K562 (cell line): ENCODE data around the gene KCNA2.

ENCODE experiments used
- CBX2 ChIP-seq: fragments of 200-600 bp; sonication (generic); IDR thresholded peaks from one replicate; pipeline ENCODE4 v1.6.1; 2012; ENCODE audit warnings: mild to moderate bottlenecking, low read length, inconsistent platforms; ENCODE audit not compliant: insufficient read depth, poor library complexity, severe bottlenecking
- CREB1 ChIP-seq, 2 experiments: sonication (generic) in 1 of 2; formaldehyde crosslinking in 1 of 2; IDR thresholded peaks; 2 replicates each; pipeline versions ENCODE4 v1.6.1 to v1.8.0; 2012 to 2022; ENCODE audit warnings: inconsistent platforms in 1 of 2, mild to moderate bottlenecking in 1 of 2, missing genetic modification reagents in 1 of 2, moderate library complexity in 1 of 2
- EP300 ChIP-seq: IDR thresholded peaks from 2 replicates; pipeline ENCODE4 v1.6.1; 2012; ENCODE audit warnings: low read length, improper control_type of control experiment
- EZH2 ChIP-seq: IDR thresholded peaks from 2 replicates; pipeline ENCODE4 v1.6.1; 2012; ENCODE audit warnings: low read depth, mild to moderate bottlenecking, inconsistent platforms, low read length, borderline replicate concordance
- FOXM1 ChIP-seq, 2 experiments: fragments of 450-650 bp in 1 of 2; sonication (generic) in 1 of 2; formaldehyde crosslinking in 1 of 2; IDR thresholded peaks; 2 replicates each; pipeline versions ENCODE4 v1.6.1 to v1.9.0; 2017 to 2022; ENCODE audit warnings: low read depth in 2 of 2, mild to moderate bottlenecking in 2 of 2, missing genetic modification reagents in 1 of 2, moderate library complexity in 1 of 2
- GATA2 ChIP-seq: sonication (generic); formaldehyde crosslinking; IDR thresholded peaks from 2 replicates; pipeline ENCODE4 v1.4.0; 2020; ENCODE audit warnings: mild to moderate bottlenecking, missing genetic modification reagents
- IRF2 ChIP-seq: sonication (generic); formaldehyde crosslinking; IDR thresholded peaks from 2 replicates; pipeline ENCODE4 v1.8.1; 2022; ENCODE audit warnings: mild to moderate bottlenecking, missing genetic modification reagents
- JUND ChIP-seq, 2 experiments: IDR thresholded peaks; 2 replicates in 1 of 2; 3 replicates in 1 of 2; pipeline ENCODE4 v1.6.1; 2011; ENCODE audit warnings: borderline replicate concordance in 2 of 2, low read depth in 2 of 2, low read length in 2 of 2, improper control_type of control experiment in 1 of 2, missing biosample characterization in 1 of 2, missing genetic modification characterization in 1 of 2, missing genetic modification reagents in 1 of 2
- POLR2A ChIP-seq: fragments of 450-650 bp; conservative IDR thresholded peaks from 2 replicates; pipeline ENCODE4 v1.6.1; 2016
- TF ChIP-seq, protein P1 (sequence below), 3 experiments: IDR thresholded peaks in 2 of 3; conservative IDR thresholded peaks in 1 of 3; 2 replicates each; pipeline ENCODE4 v1.5.1; 2011 to 2012; ENCODE audit warnings: low read length in 3 of 3, mild to moderate bottlenecking in 3 of 3, control low read depth in 2 of 3, improper control_type of control experiment in 1 of 3, inconsistent platforms in 1 of 3, low read depth in 1 of 3, mixed read lengths in 1 of 3, moderate library complexity in 1 of 3; ENCODE audit not compliant: insufficient read depth in 2 of 3
- TF ChIP-seq, protein P2 (sequence below): fragments of 450-650 bp; IDR thresholded peaks from 2 replicates; pipeline ENCODE4 v1.6.1; 2014; ENCODE audit warnings: low read depth, mild to moderate bottlenecking, moderate library complexity, borderline replicate concordance
- TF ChIP-seq, protein P3 (sequence below): fragments of 450-650 bp; formaldehyde crosslinking; IDR thresholded peaks from 2 replicates; pipeline ENCODE4 v1.4.0; 2022; ENCODE audit warnings: mild to moderate bottlenecking, moderate library complexity
- TF ChIP-seq, protein P4 (sequence below): sonication (generic); formaldehyde crosslinking; IDR thresholded peaks from 2 replicates; pipeline ENCODE4 v1.8.1; 2023; ENCODE audit warnings: mild to moderate bottlenecking, missing genetic modification reagents
- TF ChIP-seq, protein P5 (sequence below): sonication (generic); formaldehyde crosslinking; IDR thresholded peaks from 2 replicates; pipeline ENCODE4 v1.8.0; 2022; ENCODE audit warnings: missing genetic modification reagents, mild to moderate bottlenecking, borderline replicate concordance

DNA sequence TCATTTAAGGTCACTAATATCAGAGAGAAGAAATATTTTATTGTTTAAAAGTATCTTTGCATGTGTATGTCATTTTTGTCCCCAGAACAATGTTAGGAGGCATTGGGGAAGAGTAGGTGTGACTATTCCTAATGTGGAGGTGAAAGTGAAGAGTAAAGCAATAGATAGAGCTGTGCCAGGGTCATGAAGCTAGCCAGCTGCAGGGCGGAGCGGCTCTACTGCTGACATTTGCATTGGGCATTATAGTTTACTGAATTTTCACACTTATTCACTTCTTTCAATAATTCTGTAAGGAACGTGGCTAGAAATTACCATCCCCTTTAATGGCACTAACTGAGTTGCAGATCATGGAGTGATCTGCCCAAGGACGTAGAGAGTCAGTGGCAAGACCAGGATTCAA is 35.3 kb downstream of the KCNA2 start:
- TF ChIP-seq, protein P1, sequence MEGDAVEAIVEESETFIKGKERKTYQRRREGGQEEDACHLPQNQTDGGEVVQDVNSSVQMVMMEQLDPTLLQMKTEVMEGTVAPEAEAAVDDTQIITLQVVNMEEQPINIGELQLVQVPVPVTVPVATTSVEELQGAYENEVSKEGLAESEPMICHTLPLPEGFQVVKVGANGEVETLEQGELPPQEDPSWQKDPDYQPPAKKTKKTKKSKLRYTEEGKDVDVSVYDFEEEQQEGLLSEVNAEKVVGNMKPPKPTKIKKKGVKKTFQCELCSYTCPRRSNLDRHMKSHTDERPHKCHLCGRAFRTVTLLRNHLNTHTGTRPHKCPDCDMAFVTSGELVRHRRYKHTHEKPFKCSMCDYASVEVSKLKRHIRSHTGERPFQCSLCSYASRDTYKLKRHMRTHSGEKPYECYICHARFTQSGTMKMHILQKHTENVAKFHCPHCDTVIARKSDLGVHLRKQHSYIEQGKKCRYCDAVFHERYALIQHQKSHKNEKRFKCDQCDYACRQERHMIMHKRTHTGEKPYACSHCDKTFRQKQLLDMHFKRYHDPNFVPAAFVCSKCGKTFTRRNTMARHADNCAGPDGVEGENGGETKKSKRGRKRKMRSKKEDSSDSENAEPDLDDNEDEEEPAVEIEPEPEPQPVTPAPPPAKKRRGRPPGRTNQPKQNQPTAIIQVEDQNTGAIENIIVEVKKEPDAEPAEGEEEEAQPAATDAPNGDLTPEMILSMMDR (IDR thresholded peaks at IDR 0.05 in 2 of 3, conservative IDR thresholded peaks at IDR 0.05 in 1 of 3; ENCODE audit: insufficient read depth in 2 of 3, low read depth in 1 of 3, low read length in 3 of 3): no peak
- TF ChIP-seq CBX2 (no peak), JUND (IDR thresholded peaks at IDR 0.05; ENCODE audit: borderline replicate concordance, low read depth, low read length) (no peak), JUND (tag; IDR thresholded peaks at IDR 0.05; ENCODE audit: borderline replicate concordance, low read depth, low read length) (no peak), IRF2 (CRISPR knock-in tag) (no peak), EP300 (no peak), EZH2 (no peak), POLR2A (no peak), CREB1 (IDR thresholded peaks at IDR 0.05) (no peak), CREB1 (CRISPR knock-in tag; IDR thresholded peaks at IDR 0.05) (no peak), FOXM1 (IDR thresholded peaks at IDR 0.05; ENCODE audit: low read depth) (no peak), FOXM1 (CRISPR knock-in tag; IDR thresholded peaks at IDR 0.05; ENCODE audit: low read depth) (no peak), GATA2 (CRISPR knock-in tag) (no peak)
- TF ChIP-seq, protein P2, sequence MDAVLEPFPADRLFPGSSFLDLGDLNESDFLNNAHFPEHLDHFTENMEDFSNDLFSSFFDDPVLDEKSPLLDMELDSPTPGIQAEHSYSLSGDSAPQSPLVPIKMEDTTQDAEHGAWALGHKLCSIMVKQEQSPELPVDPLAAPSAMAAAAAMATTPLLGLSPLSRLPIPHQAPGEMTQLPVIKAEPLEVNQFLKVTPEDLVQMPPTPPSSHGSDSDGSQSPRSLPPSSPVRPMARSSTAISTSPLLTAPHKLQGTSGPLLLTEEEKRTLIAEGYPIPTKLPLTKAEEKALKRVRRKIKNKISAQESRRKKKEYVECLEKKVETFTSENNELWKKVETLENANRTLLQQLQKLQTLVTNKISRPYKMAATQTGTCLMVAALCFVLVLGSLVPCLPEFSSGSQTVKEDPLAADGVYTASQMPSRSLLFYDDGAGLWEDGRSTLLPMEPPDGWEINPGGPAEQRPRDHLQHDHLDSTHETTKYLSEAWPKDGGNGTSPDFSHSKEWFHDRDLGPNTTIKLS: no peak
- TF ChIP-seq, protein P3, sequence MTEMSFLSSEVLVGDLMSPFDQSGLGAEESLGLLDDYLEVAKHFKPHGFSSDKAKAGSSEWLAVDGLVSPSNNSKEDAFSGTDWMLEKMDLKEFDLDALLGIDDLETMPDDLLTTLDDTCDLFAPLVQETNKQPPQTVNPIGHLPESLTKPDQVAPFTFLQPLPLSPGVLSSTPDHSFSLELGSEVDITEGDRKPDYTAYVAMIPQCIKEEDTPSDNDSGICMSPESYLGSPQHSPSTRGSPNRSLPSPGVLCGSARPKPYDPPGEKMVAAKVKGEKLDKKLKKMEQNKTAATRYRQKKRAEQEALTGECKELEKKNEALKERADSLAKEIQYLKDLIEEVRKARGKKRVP: no peak
- TF ChIP-seq, protein P4, sequence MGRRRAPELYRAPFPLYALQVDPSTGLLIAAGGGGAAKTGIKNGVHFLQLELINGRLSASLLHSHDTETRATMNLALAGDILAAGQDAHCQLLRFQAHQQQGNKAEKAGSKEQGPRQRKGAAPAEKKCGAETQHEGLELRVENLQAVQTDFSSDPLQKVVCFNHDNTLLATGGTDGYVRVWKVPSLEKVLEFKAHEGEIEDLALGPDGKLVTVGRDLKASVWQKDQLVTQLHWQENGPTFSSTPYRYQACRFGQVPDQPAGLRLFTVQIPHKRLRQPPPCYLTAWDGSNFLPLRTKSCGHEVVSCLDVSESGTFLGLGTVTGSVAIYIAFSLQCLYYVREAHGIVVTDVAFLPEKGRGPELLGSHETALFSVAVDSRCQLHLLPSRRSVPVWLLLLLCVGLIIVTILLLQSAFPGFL: no peak
- TF ChIP-seq, protein P5, sequence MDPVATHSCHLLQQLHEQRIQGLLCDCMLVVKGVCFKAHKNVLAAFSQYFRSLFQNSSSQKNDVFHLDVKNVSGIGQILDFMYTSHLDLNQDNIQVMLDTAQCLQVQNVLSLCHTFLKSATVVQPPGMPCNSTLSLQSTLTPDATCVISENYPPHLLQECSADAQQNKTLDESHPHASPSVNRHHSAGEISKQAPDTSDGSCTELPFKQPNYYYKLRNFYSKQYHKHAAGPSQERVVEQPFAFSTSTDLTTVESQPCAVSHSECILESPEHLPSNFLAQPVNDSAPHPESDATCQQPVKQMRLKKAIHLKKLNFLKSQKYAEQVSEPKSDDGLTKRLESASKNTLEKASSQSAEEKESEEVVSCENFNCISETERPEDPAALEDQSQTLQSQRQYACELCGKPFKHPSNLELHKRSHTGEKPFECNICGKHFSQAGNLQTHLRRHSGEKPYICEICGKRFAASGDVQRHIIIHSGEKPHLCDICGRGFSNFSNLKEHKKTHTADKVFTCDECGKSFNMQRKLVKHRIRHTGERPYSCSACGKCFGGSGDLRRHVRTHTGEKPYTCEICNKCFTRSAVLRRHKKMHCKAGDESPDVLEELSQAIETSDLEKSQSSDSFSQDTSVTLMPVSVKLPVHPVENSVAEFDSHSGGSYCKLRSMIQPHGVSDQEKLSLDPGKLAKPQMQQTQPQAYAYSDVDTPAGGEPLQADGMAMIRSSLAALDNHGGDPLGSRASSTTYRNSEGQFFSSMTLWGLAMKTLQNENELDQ (CRISPR knock-in tag): no peak
